ENCODE measurements around the gene CYP26B1.
A peak's percentile ranks its signal among the peaks of the same experiment; 100 is the strongest.

The CYP26B1 gene

GRCh38 chr2:72127401-72128058 lies 20.1 kb downstream of the CYP26B1 start:
- Histone ChIP-seq H3K4me1 (ENCODE audit: insufficient read depth, low read length) (peaks cover 15% of the 10 kb centered on the region), H3K9ac (ENCODE audit: low read depth, low read length) (no peak overlapping the region), H3K27ac (ENCODE audit: low read depth, low read length) (no peak overlapping the region), H3K27me3 (ENCODE audit: insufficient read depth, low read length) (peaks cover 2% of the 10 kb centered on the region; the same call in 1 of the 2 replicates), H3K36me3 (ENCODE audit: insufficient read depth, low read length) (no peaks in the 10 kb centered on the region), H3K4me3 (ENCODE audit: low read length) (no peak overlapping the region), H3K9me3 (ENCODE audit: insufficient read depth, low read depth, low read length) (no peaks in the 10 kb centered on the region)
- WGBS, result 93% methylated on average over 21 of the region's 21 CpGs

GRCh38 chr2:72126186-72127100 lies 21.2 kb downstream of the CYP26B1 start:
- 89% methylated on average over 10 of the region's 10 CpGs for WGBS
- H3K4me1 ChIP-seq (ENCODE audit: insufficient read depth, low read length), result peaks cover 15% of the 10 kb centered on the region
- no peak overlapping the region for H3K27ac ChIP-seq (ENCODE audit: low read depth, low read length)

GRCh38 chr2:72124376-72124775 lies 23.3 kb downstream of the CYP26B1 start:
- WGBS, result 82% methylated on average over 4 of the region's 4 CpGs
- no peak overlapping the region for H3K27ac ChIP-seq (ENCODE audit: low read depth, low read length)

More at GRCh38 chr2:72126186-72127100, 21.2 kb downstream of the CYP26B1 start:
- H3K4me3 ChIP-seq (ENCODE audit: low read length), result no peak overlapping the region
- no peaks in the 10 kb centered on the region for H3K36me3 ChIP-seq (ENCODE audit: insufficient read depth, low read length)
- no peaks in the 10 kb centered on the region; the same call in 1 of the 2 replicates for H3K27me3 ChIP-seq (ENCODE audit: insufficient read depth, low read length)
- no peaks in the 10 kb centered on the region for H3K9me3 ChIP-seq (ENCODE audit: insufficient read depth, low read depth, low read length)
- no peak overlapping the region for H3K9ac ChIP-seq (ENCODE audit: low read depth, low read length)

GRCh38 chr2:72121153-72121552 lies 26.5 kb downstream of the CYP26B1 start:
- Histone ChIP-seq H3K36me3 (ENCODE audit: insufficient read depth, low read length) (no peaks in the 10 kb centered on the region), H3K4me3 (ENCODE audit: low read length) (no peak overlapping the region), H3K27ac (ENCODE audit: low read depth, low read length) (no peak overlapping the region), H3K4me1 (ENCODE audit: insufficient read depth, low read length) (peaks cover 4% of the 10 kb centered on the region; the same call in 1 of the 2 replicates), H3K9me3 (ENCODE audit: insufficient read depth, low read depth, low read length) (no peaks in the 10 kb centered on the region), H3K9ac (ENCODE audit: low read depth, low read length) (no peak overlapping the region), H3K27me3 (ENCODE audit: insufficient read depth, low read length) (no peaks in the 10 kb centered on the region)
- 77% methylated on average over 4 of the region's 4 CpGs for WGBS

More at GRCh38 chr2:72124376-72124775, 23.3 kb downstream of the CYP26B1 start:
- Histone ChIP-seq H3K36me3 (ENCODE audit: insufficient read depth, low read length) (no peaks in the 10 kb centered on the region), H3K9me3 (ENCODE audit: insufficient read depth, low read depth, low read length) (no peaks in the 10 kb centered on the region), H3K4me3 (ENCODE audit: low read length) (no peak overlapping the region), H3K9ac (ENCODE audit: low read depth, low read length) (no peak overlapping the region), H3K27me3 (ENCODE audit: insufficient read depth, low read length) (no peaks in the 10 kb centered on the region), H3K4me1 (ENCODE audit: insufficient read depth, low read length) (peaks cover 4% of the 10 kb centered on the region; the same call in 1 of the 2 replicates)

DNA sequence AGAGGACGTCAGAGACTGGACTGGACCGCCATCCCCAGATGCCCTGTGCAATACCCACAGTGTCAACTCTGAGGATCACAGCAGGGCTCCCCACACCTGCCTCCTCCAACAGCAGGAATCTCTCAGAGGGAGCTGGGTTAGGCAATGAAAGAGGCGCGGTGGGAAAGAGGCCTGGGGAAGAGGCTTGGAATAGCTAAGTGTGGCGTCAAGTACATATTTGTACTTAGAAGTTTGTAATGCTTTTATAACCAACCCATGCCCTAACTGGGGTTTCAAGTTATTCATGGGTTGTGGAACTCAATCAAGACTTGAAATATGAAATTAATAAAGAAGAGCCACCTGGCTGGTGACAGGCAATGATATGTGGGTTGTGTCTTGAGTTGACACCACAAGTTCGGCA lies 28.7 kb downstream of the CYP26B1 start:
- no peak overlapping the region for H3K27ac ChIP-seq (ENCODE audit: low read depth, low read length)
- H3K9me3 ChIP-seq (ENCODE audit: insufficient read depth, low read depth, low read length), result no peaks in the 10 kb centered on the region
- no peak overlapping the region for H3K4me3 ChIP-seq (ENCODE audit: low read length)
- no peaks in the 10 kb centered on the region for H3K36me3 ChIP-seq (ENCODE audit: insufficient read depth, low read length)
- H3K4me1 ChIP-seq (ENCODE audit: insufficient read depth, low read length), result peaks cover 15% of the 10 kb centered on the region; the same call in 1 of the 2 replicates
- H3K9ac ChIP-seq (ENCODE audit: low read depth, low read length), result no peak overlapping the region
- H3K27me3 ChIP-seq (ENCODE audit: insufficient read depth, low read length), result no peaks in the 10 kb centered on the region
- WGBS, result 96% methylated on average over 6 of the region's 6 CpGs

DNA sequence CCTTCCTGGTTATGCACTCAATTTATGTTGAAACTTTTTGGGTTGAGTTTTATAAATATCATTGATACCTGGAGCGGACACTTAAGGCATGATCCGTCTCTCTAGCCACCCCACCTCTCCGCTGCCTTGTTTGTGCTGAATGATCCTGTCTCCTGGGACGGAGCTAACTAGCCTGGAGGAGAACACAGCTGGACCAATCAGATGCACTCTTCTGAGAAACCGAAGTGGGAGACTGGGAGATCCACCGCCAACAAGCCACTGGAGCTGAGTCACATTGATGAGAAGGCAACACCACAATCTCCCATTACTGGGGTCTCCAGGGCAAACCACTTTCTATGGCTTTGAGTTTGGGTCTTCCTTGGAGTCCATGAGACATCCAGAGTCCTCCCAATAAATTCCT lies 29.3 kb downstream of the CYP26B1 start:
- 88% methylated on average over 6 of the region's 6 CpGs for WGBS
- Histone ChIP-seq H3K27ac (ENCODE audit: low read depth, low read length) (no peak overlapping the region), H3K4me3 (ENCODE audit: low read length) (no peak overlapping the region), H3K9ac (ENCODE audit: low read depth, low read length) (no peak overlapping the region), H3K9me3 (ENCODE audit: insufficient read depth, low read depth, low read length) (no peaks in the 10 kb centered on the region), H3K4me1 (ENCODE audit: insufficient read depth, low read length) (peaks cover 15% of the 10 kb centered on the region; the same call in 1 of the 2 replicates), H3K36me3 (ENCODE audit: insufficient read depth, low read length) (no peaks in the 10 kb centered on the region), H3K27me3 (ENCODE audit: insufficient read depth, low read length) (no peaks in the 10 kb centered on the region)

- 96% methylated on average over 10 of the region's 10 CpGs for WGBS
- Histone ChIP-seq H3K27ac (ENCODE audit: low read depth, low read length) (no peak overlapping the region), H3K36me3 (ENCODE audit: insufficient read depth, low read length) (no peaks in the 10 kb centered on the region), H3K4me1 (ENCODE audit: insufficient read depth, low read length) (peaks cover 15% of the 10 kb centered on the region; the same call in 1 of the 2 replicates), H3K4me3 (ENCODE audit: low read length) (no peak overlapping the region), H3K9me3 (ENCODE audit: insufficient read depth, low read depth, low read length) (peaks cover under 1% of the 10 kb centered on the region; the same call in 1 of the 2 replicates), H3K27me3 (ENCODE audit: insufficient read depth, low read length) (no peaks in the 10 kb centered on the region), H3K9ac (ENCODE audit: low read depth, low read length) (no peak overlapping the region)
Measured at GRCh38 chr2:72117718-72118117, 29.9 kb downstream of the CYP26B1 start.

DNA sequence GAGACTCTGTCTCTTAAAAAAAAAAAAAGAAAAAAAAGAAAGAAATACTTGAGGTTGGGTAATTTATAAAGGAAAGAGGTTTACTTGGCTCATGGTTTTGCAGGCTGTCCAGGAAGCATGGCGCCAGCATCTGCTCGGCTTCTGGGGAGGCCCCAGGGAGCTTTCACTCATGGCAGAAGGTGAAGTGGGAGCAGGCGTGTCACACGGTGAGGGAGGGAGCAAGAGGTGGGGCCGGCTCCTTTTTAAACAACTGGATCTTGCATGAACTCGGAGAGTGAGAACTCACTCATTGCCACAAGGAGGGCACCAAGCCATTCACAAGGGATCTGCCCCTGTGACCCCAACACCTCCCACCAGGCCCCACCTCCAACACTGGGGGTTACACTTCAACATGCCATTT lies 30.6 kb downstream of the CYP26B1 start:
- 94% methylated on average over 6 of the region's 6 CpGs for WGBS
- Histone ChIP-seq H3K36me3 (ENCODE audit: insufficient read depth, low read length) (no peaks in the 10 kb centered on the region), H3K27ac (ENCODE audit: low read depth, low read length) (no peak overlapping the region), H3K4me1 (ENCODE audit: insufficient read depth, low read length) (peaks cover 15% of the 10 kb centered on the region; the same call in 1 of the 2 replicates), H3K27me3 (ENCODE audit: insufficient read depth, low read length) (no peaks in the 10 kb centered on the region), H3K9me3 (ENCODE audit: insufficient read depth, low read depth, low read length) (peaks cover 5% of the 10 kb centered on the region; the same call in 1 of the 2 replicates), H3K4me3 (ENCODE audit: low read length) (no peak overlapping the region), H3K9ac (ENCODE audit: low read depth, low read length) (no peak overlapping the region)

- H3K9me3 ChIP-seq (ENCODE audit: insufficient read depth, low read depth, low read length), result peaks cover 5% of the 10 kb centered on the region; the same call in 1 of the 2 replicates
- WGBS, result 52% methylated on average over 4 of the region's 4 CpGs
- H3K9ac ChIP-seq (ENCODE audit: low read depth, low read length), result no peak overlapping the region
- H3K27me3 ChIP-seq (ENCODE audit: insufficient read depth, low read length), result no peaks in the 10 kb centered on the region
- H3K27ac ChIP-seq (ENCODE audit: low read depth, low read length), result peak overlapping the region; percentile 41; the same call in 1 of the 2 replicates
- H3K36me3 ChIP-seq (ENCODE audit: insufficient read depth, low read length), result no peaks in the 10 kb centered on the region
- no peak overlapping the region for H3K4me3 ChIP-seq (ENCODE audit: low read length)
- H3K4me1 ChIP-seq (ENCODE audit: insufficient read depth, low read length), result peaks cover 15% of the 10 kb centered on the region; the same call in 1 of the 2 replicates
Measured at GRCh38 chr2:72116081-72116533, 31.6 kb downstream of the CYP26B1 start.

DNA sequence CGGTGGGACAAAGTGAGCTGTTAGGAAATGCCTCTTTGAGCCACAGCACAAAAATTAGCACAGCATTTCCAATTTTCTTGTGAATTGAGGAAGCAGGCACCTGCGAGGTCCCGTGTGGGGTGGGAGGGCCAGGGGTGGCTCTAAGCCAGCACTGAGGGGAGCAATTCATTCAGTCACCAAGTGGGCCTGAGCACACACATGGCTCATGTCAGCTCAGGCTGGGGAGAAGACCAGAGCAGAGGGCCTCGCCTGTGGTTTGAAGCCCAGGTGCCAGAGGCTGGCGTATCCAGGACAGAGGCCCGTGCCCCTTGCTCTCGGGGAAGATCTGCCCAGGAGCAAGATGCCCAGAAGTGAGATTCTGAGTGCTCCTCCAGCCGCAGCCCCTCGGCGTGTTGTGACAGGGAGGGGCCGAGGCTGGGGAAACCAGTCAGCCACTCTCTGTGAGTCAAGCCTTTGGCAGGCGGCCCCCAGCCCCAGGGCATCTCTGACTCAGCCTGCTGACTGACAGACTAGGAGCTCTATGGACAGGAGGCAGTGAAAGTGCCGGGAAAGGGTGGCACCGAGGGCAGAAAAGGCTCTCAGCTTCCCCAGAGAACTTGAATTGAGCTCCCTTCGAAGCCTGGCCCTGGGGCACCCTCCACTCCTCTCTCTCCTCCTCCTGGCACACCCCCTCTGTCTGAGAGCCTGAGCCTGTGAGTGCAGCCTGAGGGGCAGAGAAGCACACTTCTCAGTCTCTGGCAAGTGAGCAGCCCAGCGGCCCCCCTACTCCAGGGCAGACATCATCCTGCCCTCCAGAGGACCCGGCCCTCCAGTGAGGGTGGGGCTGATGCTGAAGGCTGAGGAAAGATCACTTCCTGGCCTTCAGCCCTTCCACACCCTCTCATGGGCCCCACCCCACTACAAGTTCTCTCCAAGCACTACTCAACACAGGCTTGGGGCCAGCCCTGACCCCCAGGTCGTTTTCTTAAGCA lies 32.3 kb downstream of the CYP26B1 start:
- H3K4me3 ChIP-seq (ENCODE audit: low read length), result no peak overlapping the region
- H3K4me1 ChIP-seq (ENCODE audit: insufficient read depth, low read length), result peaks cover 15% of the 10 kb centered on the region; the same call in 1 of the 2 replicates
- WGBS, result 59% methylated on average over 18 of the region's 18 CpGs
- peak overlapping the region; percentile 41; the same call in 1 of the 2 replicates for H3K27ac ChIP-seq (ENCODE audit: low read depth, low read length)
- no peaks in the 10 kb centered on the region for H3K27me3 ChIP-seq (ENCODE audit: insufficient read depth, low read length)
- no peak overlapping the region for H3K9ac ChIP-seq (ENCODE audit: low read depth, low read length)
- H3K36me3 ChIP-seq (ENCODE audit: insufficient read depth, low read length), result no peaks in the 10 kb centered on the region
- peaks cover 5% of the 10 kb centered on the region; the same call in 1 of the 2 replicates for H3K9me3 ChIP-seq (ENCODE audit: insufficient read depth, low read depth, low read length)
